HG03108 (cell line): ENCODE measurements around the gene UBAC2.
"Not testable (repeated sequence)": the region's sequence is repeated elsewhere in the genome, so short reads cannot be mapped to it uniquely, and the experiment has no call there.

Source experiments
- ATAC-seq: cut with Tn5 transposase; IDR thresholded peaks from one replicate; pipeline ENCODE4 v1.9.1; 2021; ENCODE audit warnings: moderate library complexity; ENCODE audit not compliant: unreplicated experiment

The UBAC2 gene

DNA sequence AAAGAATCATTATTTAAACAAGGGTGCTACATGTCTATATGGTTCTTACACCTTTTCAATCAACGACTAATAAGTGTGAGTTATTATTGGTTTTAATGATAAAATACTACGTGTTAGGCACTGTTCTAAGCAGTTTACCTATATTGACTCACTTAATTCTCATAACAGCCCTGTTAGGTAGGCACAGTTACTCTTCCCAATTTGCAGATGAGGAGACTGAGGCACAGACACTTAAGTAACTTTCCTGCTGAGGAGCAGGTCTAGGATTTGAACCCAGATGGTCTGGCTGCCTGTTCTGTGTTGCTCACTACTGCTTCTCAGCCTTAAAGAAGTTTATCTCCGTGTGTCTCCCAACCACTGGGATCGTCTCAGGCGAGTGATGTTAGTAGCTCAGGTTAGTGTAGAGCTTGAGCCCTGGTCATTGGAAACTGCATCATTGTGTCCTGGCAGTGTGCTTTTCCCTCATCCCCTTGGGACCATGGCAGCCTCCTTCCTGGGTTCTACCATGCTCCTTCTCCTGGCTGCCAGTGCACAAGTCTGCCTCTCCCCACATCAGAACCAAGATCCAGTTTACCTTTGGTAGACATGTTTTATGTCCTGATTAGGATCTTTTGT lies 10.9 kb downstream of the UBAC2 start:
- ATAC-seq, result no peak

DNA sequence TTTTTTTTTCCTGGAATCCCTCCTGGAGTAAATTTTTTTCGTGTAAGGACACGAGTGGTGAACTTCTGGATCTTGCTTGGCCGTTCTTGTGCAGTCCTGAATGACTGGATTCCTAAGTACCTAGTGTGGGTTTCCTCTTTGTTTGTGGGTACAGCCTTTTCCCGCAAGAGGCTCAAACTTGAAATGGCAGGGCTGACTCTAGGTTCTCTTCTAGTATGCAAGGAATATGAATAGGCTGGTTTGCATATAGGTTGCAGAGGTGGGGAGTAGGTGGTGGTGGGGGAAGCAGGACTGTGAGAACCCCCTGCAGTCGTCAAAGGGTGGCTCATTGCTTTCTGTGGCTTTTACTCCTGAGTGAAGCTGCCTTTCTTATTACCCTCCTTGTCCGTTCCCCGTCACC lies 13.6 kb downstream of the UBAC2 start:
- ATAC-seq, result peak; percentile 70

DNA sequence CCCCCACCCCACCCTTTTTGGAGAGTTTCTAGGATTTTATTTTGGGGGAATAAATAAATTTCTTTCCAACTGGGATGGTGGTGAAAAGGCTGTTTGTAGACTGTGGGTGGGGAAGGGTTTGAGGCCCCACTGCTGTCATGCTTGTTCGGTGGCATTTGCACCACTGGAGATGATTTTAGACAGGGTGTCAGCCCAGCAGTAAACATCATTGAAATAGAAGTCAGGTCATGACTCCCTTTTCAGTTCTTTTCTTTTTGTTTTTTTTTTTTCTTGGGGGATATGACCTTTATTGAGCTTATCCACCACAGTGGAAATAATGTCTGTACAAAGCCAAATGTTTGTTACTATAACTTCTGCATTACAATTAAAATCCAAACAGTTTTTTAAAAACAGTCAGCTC lies 14.1 kb downstream of the UBAC2 start:
- no peak for ATAC-seq

DNA sequence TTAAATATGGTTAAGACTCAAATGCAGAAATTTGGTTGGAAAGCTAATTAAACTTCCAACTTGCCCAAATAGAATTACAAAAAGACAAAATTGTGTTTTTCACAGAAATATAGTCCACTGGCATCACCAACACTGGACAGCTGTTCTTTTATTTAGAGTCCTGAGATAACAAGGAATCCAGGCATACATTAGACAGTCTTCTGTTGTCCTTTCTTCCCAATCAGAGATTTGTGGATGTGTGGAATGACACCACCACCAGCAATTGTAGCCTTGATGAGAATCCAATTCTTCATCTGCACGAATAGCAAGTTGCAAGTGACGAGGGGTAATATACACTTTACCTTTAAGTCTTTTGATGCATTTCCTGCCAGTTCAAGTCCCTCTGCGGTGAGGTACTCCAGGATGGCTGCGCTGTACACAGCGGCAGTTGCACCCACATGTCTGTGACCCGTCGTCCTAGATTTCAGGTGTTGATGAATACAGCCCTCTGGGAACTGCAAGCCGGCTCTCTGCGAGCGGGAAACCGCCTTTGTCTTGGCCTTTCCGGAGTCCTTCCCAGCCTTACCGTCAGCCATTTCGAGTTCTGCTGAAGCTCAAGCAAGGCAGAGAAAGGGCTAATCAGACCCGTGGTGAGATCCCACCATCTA lies 14.7 kb downstream of the UBAC2 start:
- ATAC-seq, result no peak

DNA sequence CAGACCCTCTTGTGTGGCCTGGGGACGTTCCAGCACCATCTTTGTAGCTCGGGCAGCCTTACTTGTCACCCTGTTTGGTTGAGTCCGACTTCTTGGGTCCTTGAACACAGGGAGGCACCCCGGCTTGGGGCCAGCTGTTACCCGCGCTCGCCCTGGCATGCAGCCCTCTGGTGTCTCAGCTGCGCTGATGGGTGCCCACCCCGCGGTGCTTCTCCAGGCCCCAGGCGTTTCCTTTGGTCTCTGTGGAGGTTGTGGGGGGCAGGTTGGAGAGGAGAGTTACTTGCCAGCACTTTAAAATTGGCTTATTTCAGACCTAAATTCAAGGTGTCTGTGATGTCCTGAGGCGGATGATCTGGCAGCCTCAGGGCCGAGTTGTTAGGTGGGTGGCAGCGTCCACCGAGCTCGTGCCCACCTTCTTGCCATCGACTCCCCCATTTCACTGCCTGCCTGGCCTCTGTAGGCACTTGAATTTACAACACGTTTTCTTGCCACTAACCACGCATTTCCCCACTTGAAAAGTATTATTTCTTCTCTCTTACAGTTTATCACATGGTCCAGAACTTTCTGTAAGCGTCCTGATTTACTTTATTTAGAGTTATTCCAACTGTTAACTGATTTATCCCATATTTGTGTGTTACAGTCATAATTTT lies 16.9 kb downstream of the UBAC2 start:
- no peak for ATAC-seq

DNA sequence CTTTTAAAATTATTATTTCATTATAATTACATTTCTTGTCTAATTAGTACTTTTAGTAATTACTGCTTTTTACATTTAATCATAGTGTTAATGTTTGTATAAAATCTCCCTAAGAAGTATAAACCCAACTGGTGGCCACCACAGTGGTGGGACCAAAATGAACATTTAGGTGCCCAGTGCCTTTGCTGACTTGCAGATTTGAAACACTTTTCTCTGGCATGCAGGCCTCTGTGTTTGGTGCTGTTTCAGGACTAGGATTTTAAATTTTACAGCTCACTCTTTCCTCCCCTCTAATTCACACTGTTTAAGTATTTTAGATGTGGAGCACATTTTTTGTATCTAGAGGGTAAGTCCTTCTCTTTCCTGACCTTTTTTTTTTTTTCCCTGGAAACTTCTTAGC lies 17.5 kb downstream of the UBAC2 start:
- no peak for ATAC-seq

DNA sequence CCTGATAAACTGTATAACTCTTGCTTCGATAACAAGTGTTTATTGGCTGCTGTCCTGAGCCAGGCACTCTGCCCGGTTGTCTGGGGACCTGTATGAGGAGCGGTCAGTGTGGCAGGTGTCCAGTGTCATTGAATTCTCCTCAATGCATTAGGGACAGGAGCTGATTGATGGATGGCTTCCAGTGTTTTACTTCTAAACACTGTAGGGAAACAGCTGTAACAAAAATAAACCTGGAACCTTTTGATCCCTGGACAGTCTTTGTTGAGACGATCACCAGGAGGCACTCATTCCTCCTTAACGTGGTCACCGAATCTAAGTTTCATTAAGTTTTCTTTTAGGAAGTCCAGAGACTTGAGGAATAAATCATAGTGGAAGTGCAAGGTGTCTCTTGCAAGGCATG lies 17.9 kb downstream of the UBAC2 start:
- no peak for ATAC-seq

DNA sequence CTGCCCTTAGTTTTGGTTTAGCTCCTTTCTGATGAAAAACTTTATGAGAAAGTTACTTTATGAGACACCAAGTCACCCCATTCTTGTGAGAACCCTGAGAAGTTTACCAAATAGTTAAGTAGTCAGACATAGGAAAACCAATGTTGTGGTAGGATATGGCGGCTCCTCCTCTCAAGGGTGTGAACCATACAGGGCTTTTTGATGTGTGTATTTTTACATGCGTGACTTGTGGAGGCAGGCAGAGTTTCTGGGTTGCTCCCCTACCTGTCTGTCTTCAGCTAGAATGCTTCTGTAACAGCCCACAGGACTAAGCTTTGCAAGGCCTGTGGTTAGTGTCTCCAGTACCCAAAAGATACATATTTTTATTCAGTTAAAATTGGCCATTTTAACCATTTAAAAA lies 18.3 kb downstream of the UBAC2 start:
- ATAC-seq, result no peak

DNA sequence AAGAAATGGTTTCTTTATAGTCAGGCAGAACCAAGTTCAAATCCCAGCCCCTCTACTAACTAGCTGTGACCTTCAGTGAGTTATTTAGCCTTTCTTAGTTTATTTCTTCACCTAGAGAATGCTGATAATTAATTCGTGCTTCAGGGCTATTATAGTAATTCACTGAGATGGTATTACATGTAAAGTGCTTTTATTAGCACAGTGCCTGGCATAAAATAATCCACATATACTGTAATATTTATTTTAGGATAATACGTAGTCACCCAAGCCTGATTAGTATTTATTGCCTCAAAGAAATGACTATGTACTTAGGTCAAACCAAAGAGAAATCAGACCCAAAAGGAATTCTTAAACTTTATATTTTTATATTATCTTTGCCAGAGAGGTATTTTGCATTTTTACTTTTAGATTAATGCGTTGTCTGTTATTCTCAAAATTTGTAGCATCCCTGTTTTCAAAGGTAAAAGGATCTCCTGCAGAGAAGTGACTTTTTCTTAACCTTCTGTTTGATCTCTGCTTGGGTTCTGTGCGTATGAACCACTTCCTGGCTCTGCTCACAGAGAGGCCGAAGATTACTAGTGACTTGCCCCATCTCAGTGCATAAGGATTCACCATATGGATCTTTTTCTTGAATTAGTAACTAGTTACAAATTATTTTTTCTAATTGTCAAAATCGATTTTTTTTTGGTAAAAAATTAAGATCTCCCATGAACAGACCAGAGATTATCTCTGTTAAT lies 19.7 kb downstream of the UBAC2 start:
- ATAC-seq, result no peak

DNA sequence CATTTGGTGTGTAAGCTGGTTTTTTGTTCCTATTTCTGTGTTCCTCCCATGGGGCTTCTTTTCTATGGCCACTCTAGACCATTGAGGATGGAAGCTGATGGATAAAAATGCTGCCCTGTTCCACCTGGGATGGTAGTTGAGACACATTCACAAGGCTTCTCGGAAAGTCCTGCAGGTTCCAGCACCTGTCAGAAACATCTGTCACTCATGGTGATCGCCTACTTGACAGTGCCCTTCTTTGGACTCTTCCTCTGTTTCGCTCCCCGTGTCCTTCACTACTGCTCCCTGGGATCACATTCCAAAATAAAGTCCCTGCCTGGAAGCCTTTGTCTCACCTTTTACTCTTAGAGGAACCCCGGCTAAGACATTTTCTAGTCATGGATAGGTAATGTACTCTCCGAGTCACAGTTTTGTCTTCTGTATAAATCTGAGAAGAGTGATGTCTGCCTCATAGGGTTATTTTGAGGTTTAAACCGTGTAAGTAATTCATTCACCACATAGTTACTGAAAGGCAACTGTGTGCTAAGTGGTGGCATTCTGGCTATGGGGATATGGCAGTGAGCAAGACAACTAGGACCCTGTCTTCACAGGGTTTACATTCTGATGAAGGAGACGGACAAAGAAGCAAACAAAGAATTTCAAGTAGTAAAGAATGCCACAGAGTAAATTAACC lies 21.0 kb downstream of the UBAC2 start:
- ATAC-seq, result no peak

DNA sequence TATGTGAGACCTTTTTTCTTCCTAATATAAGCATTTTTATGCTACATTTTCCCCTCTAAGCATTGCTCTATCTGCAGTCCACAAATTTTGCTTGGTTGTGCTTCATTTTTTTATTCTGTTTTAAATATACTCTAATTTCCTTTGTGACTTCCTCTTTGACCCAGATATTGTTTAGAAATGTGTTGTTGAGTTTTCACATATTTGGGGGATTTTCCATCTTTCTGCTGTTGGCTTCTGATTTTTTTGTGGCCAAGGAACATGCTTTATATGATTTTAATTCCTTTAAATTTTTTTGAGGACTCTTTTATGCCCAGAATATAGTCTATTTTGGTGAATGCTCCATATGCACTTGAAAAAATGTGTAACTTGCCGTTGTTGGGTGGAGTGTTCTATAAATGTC lies 22.9 kb downstream of the UBAC2 start:
- ATAC-seq, result no peak

DNA sequence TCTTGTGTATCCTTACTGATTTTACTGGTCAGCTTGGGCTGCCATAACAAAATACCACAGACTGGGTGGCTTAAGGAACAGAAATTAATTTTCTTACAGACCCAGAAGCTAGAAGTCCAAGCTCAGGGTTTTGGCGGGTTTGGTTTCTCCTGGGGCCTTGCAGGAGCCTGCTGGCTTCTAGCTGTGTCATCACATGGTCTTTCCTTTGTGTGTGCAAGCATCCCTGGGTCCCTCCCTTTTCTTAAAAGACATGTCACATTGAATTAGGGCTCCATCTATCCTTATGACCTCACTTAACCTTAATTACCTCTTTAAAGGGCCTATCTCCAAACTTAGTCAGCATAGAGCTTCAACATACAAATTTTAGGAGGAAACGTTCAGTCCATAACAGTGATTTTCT lies 23.4 kb downstream of the UBAC2 start:
- ATAC-seq, result no peak

DNA sequence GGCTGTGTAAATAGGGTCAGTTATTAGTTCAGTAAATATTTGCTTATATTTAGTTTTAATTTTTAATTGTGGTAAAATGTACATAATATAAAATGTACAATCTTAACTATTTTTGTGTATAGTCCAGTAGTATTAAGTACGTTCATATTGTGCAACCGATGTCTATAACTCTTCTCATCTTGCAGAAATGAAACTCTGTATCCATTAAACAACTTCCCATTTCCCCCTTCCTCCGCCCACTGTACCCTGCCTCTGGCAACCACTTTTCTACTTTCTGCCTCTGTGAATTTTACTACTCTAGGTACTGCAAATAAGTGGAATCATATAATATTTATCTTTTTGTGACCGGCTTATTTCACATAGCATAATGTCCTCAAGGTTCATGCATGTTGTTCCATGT lies 24.4 kb downstream of the UBAC2 start:
- ATAC-seq, result no peak

DNA sequence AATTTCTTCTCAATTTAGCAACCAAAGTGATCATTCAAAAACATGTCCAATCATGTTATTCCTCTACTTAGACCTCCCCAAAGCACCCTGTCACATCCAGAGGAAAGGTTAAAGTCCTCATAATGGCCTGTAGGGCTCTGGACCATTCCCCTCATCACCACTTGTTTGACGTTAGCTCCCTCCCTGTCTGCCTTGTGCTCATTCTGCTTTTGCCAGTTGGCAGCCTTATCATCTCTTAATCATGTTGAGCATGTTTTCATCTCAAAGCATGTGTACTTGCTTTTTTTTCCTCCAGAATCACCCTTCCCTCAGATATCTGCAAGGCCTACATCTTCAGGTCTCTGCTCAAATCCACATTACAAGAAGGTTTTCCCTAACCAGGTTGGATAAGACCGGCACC lies 25.9 kb downstream of the UBAC2 start:
- no peak for ATAC-seq

DNA sequence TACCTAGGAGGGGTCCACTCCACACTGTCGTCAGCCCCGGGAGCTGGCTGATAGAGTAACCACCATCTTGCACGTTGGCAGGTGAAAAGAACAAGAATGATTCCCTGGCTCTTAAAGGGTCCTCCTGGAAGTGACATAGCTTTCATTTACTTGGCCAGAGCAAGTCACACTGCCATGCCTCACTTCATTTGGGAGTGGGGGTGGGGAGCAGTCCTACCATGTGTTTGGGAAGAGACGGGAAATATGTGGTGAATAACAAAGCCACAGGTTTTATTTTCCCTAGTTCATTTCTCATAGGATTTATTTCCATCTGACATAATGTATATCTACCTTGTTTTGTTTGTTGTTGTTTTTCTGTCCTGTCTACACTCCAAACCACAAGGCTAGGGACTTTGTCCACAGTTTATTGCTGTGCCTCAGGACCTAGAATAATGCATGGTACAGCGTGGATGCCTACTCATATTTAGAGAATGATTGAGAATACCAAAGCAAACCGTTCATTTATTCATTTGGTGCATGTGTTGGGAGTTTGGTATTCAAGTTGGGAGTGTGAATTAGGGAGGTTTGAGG lies 26.8 kb downstream of the UBAC2 start:
- ATAC-seq, result no peak

DNA sequence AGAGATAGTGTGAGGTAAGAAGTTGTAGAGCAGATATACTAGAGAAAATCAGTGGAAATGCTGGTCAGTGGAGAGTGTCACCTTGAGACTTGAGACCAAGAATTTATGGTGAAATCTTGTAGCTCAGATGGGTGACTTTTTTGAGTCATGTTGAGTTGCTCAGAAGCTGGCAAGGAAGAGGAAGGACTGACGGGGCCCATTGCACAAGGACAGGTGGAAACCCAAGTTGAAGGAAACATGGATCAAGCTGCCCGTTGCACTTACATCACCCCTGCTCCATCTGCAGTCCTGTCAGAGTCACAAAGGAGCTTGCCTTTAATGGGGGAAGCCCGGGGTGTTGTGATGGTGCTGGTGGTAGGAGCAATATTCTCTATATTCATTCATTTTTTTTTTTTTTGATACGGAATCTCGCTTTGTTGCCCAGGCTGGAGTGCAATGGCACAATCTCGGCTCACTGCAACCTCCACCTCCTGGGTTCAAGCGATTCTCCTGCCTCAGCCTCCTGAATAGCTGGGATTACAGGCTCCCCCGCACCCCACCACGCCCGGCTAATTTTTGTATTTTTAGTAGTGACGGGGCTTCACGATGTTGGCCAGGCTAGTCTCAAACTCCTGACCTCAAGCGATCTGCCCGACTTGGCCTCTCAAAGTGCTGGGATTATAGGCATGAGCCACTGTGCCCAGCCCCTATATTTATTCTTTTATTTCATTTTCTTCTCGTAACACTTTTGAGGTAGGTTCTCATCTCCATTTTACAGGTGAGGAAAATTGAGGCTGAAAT lies 27.4 kb downstream of the UBAC2 start:
- ATAC-seq, result no peak

DNA sequence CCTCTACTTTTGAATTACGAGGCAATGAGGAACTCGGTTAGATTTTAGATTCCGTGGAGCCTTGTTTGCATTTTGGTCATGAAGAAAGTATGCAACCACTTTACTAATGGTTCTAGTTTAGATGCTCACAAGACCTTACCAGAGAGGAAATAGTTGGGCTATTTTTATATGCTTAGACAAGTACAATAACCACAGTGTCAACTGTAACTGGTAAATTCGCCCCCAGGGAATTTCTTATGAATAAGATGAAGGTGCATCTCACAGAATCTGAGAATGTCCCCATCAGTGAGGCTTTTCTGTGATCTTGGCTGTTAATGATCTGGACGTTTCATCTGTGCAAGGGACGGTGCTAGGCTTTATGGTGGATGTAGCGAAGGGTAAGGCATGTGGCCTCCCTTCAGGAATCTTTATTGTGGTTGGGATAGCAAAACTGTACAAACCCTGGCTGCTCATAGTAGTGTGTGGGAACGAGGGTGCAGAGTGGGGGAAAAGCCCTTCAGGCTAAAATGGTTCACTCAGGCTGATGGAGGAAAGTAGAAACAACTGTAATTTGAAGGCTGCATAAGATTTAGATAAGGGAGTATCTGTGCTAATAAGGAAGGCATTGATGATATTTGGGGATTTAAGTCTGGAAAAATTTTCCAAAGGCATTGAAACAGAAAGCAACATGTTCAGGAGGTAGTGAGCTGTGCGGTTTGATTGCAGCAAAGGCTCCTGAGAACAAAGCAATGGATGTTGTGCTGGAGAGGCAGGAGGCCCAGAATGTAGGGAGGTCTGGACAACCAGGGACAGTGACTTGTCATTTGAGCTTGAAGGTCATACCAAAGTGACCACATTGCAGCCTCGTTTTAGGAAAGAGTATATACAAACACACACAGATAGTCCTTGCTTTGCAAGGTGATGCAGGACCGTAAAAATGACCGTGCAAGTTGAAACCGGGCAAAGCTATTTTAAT lies 28.4 kb downstream of the UBAC2 start:
- peak; percentile 89 for ATAC-seq

DNA sequence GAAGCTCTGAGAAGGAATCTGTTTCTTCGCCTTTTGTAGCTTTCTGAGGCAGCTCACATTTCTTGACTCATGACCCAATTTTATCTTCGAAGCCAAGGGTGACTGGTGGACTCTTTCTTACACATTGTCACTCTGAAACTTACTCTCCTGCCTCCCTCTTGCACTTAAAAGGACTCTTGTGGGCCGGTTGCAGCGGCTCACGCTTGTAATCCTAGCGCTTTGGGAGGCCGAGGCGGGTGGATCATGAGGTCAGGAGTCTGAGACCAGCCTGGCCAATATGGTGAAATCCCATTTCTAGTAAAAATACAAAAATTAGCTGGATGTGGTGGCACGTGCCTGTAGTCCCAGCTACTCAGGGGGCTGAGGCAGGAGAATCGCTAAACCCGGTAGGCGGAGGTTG lies 29.9 kb downstream of the UBAC2 start:
- ATAC-seq, result not testable (repeated sequence)

DNA sequence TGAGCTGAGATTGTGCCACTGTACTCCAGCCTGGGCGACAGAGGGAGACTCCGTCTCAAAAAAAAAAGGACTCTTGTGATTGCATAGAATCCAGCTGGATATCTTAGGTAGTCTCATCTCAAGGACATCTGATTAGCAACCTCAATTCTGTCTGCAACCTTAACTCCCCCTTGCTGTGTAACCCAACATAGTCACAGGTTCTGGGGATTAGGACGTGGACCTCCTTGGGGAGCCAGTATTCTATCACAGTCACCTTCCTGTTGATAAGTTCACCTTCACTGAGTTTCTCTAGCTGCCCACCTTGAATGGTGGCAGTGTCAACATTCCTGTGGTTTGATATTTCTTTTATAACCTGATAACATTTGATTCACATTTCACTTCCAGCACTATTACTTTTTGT lies 30.3 kb downstream of the UBAC2 start:
- ATAC-seq, result no peak
